ENCODE data around the gene GTF2H2C_2.
"Not testable (repeated sequence)": the region's sequence is repeated elsewhere in the genome, so short reads cannot be mapped to it uniquely, and the experiment has no call there.

The GTF2H2C_2 gene

GRCh38 chr5:70469926-70470509 is 54.9 kb downstream of the GTF2H2C_2 start:
- not testable (repeated sequence) for H3K36me3 ChIP-seq (ENCODE audit: control insufficient read depth, insufficient read depth, low read length); H3K4me3 ChIP-seq (ENCODE audit: low read depth, low read length); H3K4me2 ChIP-seq (ENCODE audit: low read length); H2AFZ ChIP-seq; H3K79me2 ChIP-seq; H3K27me3 ChIP-seq (ENCODE audit: control insufficient read depth, insufficient read depth, low read length); H3K9me3 ChIP-seq (ENCODE audit: control insufficient read depth, low read length); H3K9ac ChIP-seq; H3K27ac ChIP-seq; H3K4me1 ChIP-seq
